Mesenchymal stem cell (in vitro differentiated cells and primary cell): ENCODE data around the gene CPNE1.
"Not testable (repeated sequence)": the region's sequence is repeated elsewhere in the genome, so short reads cannot be mapped to it uniquely, and the experiment has no call there.

Experiments
- DNase-seq: peaks from one replicate; pipeline ENCODE4 v3.0.0-alpha.2; 2013
- H2AFZ ChIP-seq: one replicate; pipeline ENCODE4 v1.6.1; 2013; ENCODE audit warnings: low read depth, mild to moderate bottlenecking, control low read depth, inconsistent platforms, low read length, moderate library complexity
- H2AK5ac ChIP-seq: 2 replicates; pipeline ENCODE4 v1.6.1; 2013; ENCODE audit warnings: low read length, moderate library complexity, mild to moderate bottlenecking, inconsistent platforms; ENCODE audit not compliant: severe bottlenecking
- H2BK120ac ChIP-seq: one replicate; pipeline ENCODE4 v1.6.1; 2013; ENCODE audit warnings: low read depth, mild to moderate bottlenecking, inconsistent platforms, low read length, moderate library complexity
- H2BK12ac ChIP-seq, 2 experiments: one replicate each; pipeline ENCODE4 v1.6.1; 2013; ENCODE audit warnings: inconsistent platforms in 2 of 2, low read length in 2 of 2, mild to moderate bottlenecking in 2 of 2, moderate library complexity in 2 of 2, control low read depth in 1 of 2
- H2BK15ac ChIP-seq: one replicate; pipeline ENCODE4 v1.6.1; 2013; ENCODE audit warnings: mild to moderate bottlenecking, low read depth, inconsistent platforms; ENCODE audit not compliant: poor library complexity, severe bottlenecking
- H2BK5ac ChIP-seq: 2 replicates; pipeline ENCODE4 v1.6.1; 2013; ENCODE audit warnings: low read depth, mild to moderate bottlenecking, low read length, control low read depth, inconsistent platforms; ENCODE audit not compliant: poor library complexity, severe bottlenecking
- H3K14ac ChIP-seq, 2 experiments: one replicate each; pipeline ENCODE4 v1.6.1; 2013; ENCODE audit warnings: inconsistent platforms in 2 of 2, low read length in 2 of 2, control low read depth in 1 of 2, mild to moderate bottlenecking in 1 of 2, moderate library complexity in 1 of 2
- H3K18ac ChIP-seq, 2 experiments: one replicate each; pipeline ENCODE4 v1.6.1; 2013; ENCODE audit warnings: inconsistent platforms in 2 of 2, low read length in 2 of 2, control low read depth in 1 of 2, low read depth in 1 of 2, mild to moderate bottlenecking in 1 of 2
- H3K23ac ChIP-seq, 2 experiments: one replicate each; pipeline ENCODE4 v1.6.1; 2013; ENCODE audit warnings: inconsistent platforms in 2 of 2, low read length in 2 of 2, mild to moderate bottlenecking in 2 of 2, moderate library complexity in 2 of 2, control low read depth in 1 of 2
- H3K27ac ChIP-seq: 2 replicates; pipeline ENCODE4 v1.5.1; 2013; ENCODE audit warnings: mild to moderate bottlenecking, moderate library complexity, low read length, control low read depth, inconsistent platforms; ENCODE audit not compliant: poor library complexity, severe bottlenecking
- H3K27me3 ChIP-seq, 2 experiments: 2 replicates each; pipeline versions ENCODE4 v1.6.1 to v1.7.0; 2013; ENCODE audit warnings: low read length in 2 of 2, mild to moderate bottlenecking in 2 of 2, moderate library complexity in 2 of 2, control low read depth in 1 of 2, inconsistent platforms in 1 of 2; ENCODE audit not compliant: control insufficient read depth in 1 of 2, insufficient read depth in 1 of 2
- H3K36me3 ChIP-seq, 2 experiments: 2 replicates each; pipeline versions ENCODE4 v1.6.1 to v1.7.0; 2013; ENCODE audit warnings: low read length in 2 of 2, control low read depth in 1 of 2, inconsistent platforms in 1 of 2, low read depth in 1 of 2, mild to moderate bottlenecking in 1 of 2; ENCODE audit not compliant: insufficient read depth in 2 of 2, control insufficient read depth in 1 of 2
- H3K4ac ChIP-seq, 2 experiments: one replicate each; pipeline ENCODE4 v1.6.1; 2013; ENCODE audit warnings: inconsistent platforms in 2 of 2, low read length in 2 of 2, mild to moderate bottlenecking in 2 of 2, moderate library complexity in 2 of 2, control low read depth in 1 of 2, low read depth in 1 of 2
- H3K4me1 ChIP-seq: 2 replicates; pipeline ENCODE4 v1.6.1; 2013; ENCODE audit warnings: low read depth, low read length, control low read depth; ENCODE audit not compliant: control insufficient read depth, insufficient read depth
- H3K4me2 ChIP-seq: 2 replicates; pipeline ENCODE4 v1.6.1; 2013; ENCODE audit warnings: low read length, mild to moderate bottlenecking, inconsistent platforms; ENCODE audit not compliant: poor library complexity, severe bottlenecking
- H3K4me3 ChIP-seq, 2 experiments: 2 replicates each; pipeline versions ENCODE4 v1.5.1 to v1.7.0; 2013; ENCODE audit warnings: low read length in 2 of 2, mild to moderate bottlenecking in 2 of 2, control low read depth in 1 of 2, low read depth in 1 of 2; ENCODE audit not compliant: insufficient read depth in 1 of 2
- H3K79me1 ChIP-seq: replicated peaks from 2 replicates; pipeline ENCODE4 v1.6.1; 2013; ENCODE audit warnings: mild to moderate bottlenecking, control low read depth, low read length, inconsistent platforms; ENCODE audit not compliant: poor library complexity, severe bottlenecking
- H3K9ac ChIP-seq: 2 replicates; pipeline ENCODE4 v1.7.0; 2013; ENCODE audit warnings: mild to moderate bottlenecking, low read length, moderate library complexity
- H3K9me3 ChIP-seq: 2 replicates; pipeline ENCODE4 v1.7.0; 2013; ENCODE audit warnings: mild to moderate bottlenecking, low read length; ENCODE audit not compliant: control insufficient read depth
- H4K8ac ChIP-seq: one replicate; pipeline ENCODE4 v1.6.1; 2013; ENCODE audit warnings: inconsistent platforms, mild to moderate bottlenecking, low read length, moderate library complexity
- H4K91ac ChIP-seq: one replicate; pipeline ENCODE4 v1.6.1; 2013; ENCODE audit warnings: mild to moderate bottlenecking, low read length, inconsistent platforms
- WGBS: methylation state at CpG from one replicate; pipeline ENCODE4 v1.1.7; 2013; ENCODE audit warnings: mixed read lengths; 5-methylcytosine and 5-hydroxymethylcytosine counted together

The CPNE1 gene

DNA sequence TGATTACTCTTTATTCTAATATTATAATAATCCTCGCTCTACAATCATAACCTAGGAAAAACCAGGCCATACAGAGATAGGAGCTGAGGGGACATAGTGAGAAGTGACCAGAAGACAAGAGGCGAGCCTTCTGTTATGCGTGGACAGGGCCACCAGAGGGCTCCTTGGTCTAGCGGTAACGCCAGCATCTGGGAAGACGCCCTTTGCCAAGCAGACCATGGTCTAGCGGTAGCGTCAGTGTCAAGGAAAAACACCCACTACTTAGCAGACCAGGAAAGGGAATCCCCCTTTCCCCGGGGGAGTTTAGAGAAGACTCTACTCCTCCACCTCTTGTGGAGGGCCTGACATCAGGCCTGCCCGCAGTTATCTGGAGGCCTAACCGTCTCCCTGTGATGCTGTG is 22.2 kb upstream of the CPNE1 start:
- not testable (repeated sequence) for H3K23ac ChIP-seq, H2BK120ac ChIP-seq, H4K91ac ChIP-seq, H2AFZ ChIP-seq, H2AK5ac ChIP-seq, H2BK5ac ChIP-seq, H3K4ac ChIP-seq, DNase-seq, H2BK12ac ChIP-seq, H3K14ac ChIP-seq, H3K18ac ChIP-seq, H3K4me1 ChIP-seq, H2BK15ac ChIP-seq, H4K8ac ChIP-seq, H3K4me3 ChIP-seq, H3K9ac ChIP-seq, H3K4me2 ChIP-seq, H3K79me1 ChIP-seq, H3K27ac ChIP-seq, H3K9me3 ChIP-seq, H3K27me3 ChIP-seq
- 89% methylated on average over 11 of the region's 11 CpGs for WGBS
- peaks cover 38 to 45% of the 10 kb centered on the region in 2 experiments for H3K36me3 ChIP-seq

DNA sequence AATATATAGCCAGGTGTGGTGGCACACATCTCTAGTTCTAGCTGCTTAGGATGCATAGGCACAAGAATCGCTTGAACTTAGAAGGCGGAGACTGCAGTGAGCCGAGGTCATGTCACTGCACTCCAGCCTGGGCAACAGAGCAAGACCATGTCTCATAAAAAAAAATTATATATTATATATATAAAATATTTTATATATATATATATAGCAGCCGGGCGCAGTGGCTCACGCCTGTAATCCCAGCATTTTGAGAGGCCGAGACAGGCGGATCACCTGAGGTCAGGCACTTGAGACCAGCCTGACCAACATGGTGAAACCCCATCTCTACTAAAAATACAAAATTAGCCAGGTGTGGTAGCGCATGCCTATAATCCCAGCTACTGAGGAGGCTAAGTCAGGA is 20.7 kb upstream of the CPNE1 start:
- H4K8ac ChIP-seq, H3K27ac ChIP-seq, H3K23ac ChIP-seq, H2AK5ac ChIP-seq, H2BK15ac ChIP-seq, H3K14ac ChIP-seq, H2BK5ac ChIP-seq, H4K91ac ChIP-seq, DNase-seq, H3K4me2 ChIP-seq, H3K4ac ChIP-seq, H3K18ac ChIP-seq, H3K4me3 ChIP-seq, H3K9ac ChIP-seq, H3K9me3 ChIP-seq, H2AFZ ChIP-seq, H3K4me1 ChIP-seq, H2BK120ac ChIP-seq, H3K79me1 ChIP-seq, H3K27me3 ChIP-seq, H2BK12ac ChIP-seq: not testable (repeated sequence)
- WGBS, result 95% methylated on average over 9 of the region's 9 CpGs
- peaks cover 32 to 50% of the 10 kb centered on the region in 2 experiments for H3K36me3 ChIP-seq

DNA sequence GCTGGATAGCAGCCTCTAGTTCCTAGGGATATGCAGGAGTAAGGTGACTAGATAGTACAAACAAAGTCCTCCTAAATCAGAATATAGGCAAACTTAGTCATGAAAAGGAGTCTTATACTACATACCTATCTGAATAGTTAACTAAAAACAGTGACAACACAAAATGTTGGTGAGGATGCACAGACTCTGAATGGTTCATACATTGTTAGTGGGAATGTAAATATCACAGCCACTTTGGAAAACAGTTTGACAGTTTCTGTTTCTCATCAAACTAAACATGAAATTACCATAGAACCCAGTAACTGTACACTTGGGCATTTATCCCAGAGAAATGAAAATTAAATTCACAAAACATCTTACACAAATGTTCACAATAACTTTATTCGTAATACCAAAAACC is 17.3 kb upstream of the CPNE1 start:
- no peak overlapping the region for H3K18ac ChIP-seq
- no peak overlapping the region for H2BK5ac ChIP-seq
- no peaks in the 10 kb centered on the region for H3K9me3 ChIP-seq
- H2BK120ac ChIP-seq, result no peak overlapping the region
- no peak overlapping the region for H4K8ac ChIP-seq
- H2AK5ac ChIP-seq, result no peak overlapping the region
- no peak overlapping the region for H3K4me3 ChIP-seq
- DNase-seq, result peak; percentile 18
- H2AFZ ChIP-seq, result no peak overlapping the region
- H3K4me1 ChIP-seq, result no peaks in the 10 kb centered on the region
- 100% methylated on average over 1 of the region's 1 CpG for WGBS
- no peak overlapping the region for H3K4ac ChIP-seq
- no peaks in the 10 kb centered on the region for H3K27me3 ChIP-seq
- H2BK15ac ChIP-seq, result no peak overlapping the region
- no peak overlapping the region for H3K27ac ChIP-seq
- H3K4me2 ChIP-seq, result no peak overlapping the region
- no peak overlapping the region for H4K91ac ChIP-seq
- H3K9ac ChIP-seq, result no peak overlapping the region
- H3K14ac ChIP-seq, result no peak overlapping the region
- H3K79me1 ChIP-seq, result peaks cover 3% of the 10 kb centered on the region
- H3K23ac ChIP-seq, result no peak overlapping the region
- peaks cover 19 to 47% of the 10 kb centered on the region in 2 experiments for H3K36me3 ChIP-seq
- no peak overlapping the region for H2BK12ac ChIP-seq

DNA sequence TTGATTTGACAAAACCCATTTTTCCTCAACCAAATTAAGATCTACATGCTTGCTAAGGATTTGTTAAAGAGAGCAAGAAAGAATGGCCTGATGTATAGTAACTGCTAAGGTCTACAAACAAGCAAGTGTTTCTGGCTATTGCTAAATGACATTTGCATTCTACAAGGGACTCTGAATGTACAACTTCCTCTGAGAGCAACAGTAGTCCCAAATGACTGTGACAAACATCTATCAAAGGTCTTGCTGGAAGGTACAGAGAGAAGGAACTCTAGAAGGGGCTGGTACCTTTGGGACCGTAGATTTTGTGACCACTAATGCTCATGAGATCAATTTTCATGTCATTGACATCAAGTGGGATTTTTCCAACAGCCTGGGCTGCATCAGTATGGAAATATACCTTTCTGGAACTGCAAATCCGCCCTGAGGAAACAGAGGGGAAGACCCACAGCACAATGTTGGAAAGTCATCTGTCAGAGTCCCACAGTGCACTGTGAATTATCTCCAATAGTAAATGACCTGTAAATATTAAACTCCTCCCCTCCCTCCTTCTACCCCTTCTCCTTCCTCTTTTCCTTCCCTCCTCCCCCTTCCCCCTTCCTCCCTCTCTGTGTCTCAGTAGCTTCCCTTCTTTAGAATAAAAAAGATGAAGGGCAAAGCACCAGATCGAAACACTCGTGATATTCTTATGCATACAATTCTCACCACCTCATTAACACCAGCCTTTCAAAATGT is 15.9 kb upstream of the CPNE1 start:
- H3K9me3 ChIP-seq, result no peaks in the 10 kb centered on the region
- peaks cover 3% of the 10 kb centered on the region for H3K79me1 ChIP-seq
- no peak overlapping the region for H4K8ac ChIP-seq
- H4K91ac ChIP-seq, result no peak overlapping the region
- no peak overlapping the region for H2BK120ac ChIP-seq
- H2BK5ac ChIP-seq, result no peak overlapping the region
- no peak for DNase-seq
- H3K36me3 ChIP-seq, result peaks cover 14 to 41% of the 10 kb centered on the region in 2 experiments
- no peak overlapping the region for H3K9ac ChIP-seq
- no peaks in the 10 kb centered on the region for H3K4me1 ChIP-seq
- H2AK5ac ChIP-seq, result no peak overlapping the region
- no peak overlapping the region for H3K4me2 ChIP-seq
- no peak overlapping the region for H3K4ac ChIP-seq
- H3K27ac ChIP-seq, result no peak overlapping the region
- no peak overlapping the region for H3K23ac ChIP-seq
- H3K27me3 ChIP-seq, result no peaks in the 10 kb centered on the region
- no peak overlapping the region for H2AFZ ChIP-seq
- no peak overlapping the region for H2BK12ac ChIP-seq
- WGBS, result 90% methylated on average over 4 of the region's 4 CpGs
- no peak overlapping the region for H3K4me3 ChIP-seq
- H3K14ac ChIP-seq, result no peak overlapping the region
- H2BK15ac ChIP-seq, result no peak overlapping the region
- H3K18ac ChIP-seq, result no peak overlapping the region
